ENCODE data around the gene INSM1.
"Not testable (repeated sequence)": the region's sequence is repeated elsewhere in the genome, so short reads cannot be mapped to it uniquely, and the experiment has no call there.

Gene INSM1, protein sequence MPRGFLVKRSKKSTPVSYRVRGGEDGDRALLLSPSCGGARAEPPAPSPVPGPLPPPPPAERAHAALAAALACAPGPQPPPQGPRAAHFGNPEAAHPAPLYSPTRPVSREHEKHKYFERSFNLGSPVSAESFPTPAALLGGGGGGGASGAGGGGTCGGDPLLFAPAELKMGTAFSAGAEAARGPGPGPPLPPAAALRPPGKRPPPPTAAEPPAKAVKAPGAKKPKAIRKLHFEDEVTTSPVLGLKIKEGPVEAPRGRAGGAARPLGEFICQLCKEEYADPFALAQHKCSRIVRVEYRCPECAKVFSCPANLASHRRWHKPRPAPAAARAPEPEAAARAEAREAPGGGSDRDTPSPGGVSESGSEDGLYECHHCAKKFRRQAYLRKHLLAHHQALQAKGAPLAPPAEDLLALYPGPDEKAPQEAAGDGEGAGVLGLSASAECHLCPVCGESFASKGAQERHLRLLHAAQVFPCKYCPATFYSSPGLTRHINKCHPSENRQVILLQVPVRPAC

DNA sequence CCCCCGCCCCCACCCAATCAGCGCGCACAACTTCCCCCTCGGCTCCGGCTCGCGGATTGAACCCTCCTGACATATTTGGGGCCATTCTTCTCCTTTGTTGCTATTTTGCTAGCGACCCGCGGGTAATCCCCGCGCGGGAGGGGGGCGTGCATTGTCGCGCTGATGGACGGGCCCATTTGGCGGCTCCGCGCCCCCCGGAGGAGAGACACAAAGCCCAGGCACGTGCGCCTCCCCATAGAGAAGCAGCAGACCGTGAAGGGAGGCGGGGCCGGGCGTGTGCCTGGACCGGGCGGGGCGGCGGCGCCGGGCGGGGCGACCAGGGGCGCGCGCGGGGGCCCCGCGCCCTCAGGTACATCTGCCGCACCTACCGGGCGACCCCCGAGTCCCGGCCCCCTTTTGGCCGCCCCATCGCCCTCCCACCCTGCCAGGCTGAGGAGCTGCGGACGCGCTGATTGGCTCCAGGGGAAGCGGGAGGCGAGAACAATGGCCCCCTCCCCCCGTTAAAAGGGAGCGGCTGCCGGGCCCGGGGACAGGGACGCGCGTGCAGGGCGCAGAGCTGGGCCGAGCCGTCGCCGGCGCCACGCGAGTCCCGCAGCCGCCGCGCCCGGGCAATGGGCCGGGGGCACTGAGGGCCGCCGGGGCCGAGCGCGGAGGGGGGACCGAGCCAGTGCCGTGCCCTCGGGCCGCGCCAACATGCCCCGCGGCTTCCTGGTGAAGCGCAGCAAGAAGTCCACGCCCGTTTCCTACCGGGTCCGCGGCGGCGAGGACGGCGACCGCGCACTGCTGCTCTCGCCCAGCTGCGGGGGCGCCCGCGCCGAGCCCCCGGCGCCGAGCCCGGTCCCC, at the start of gene INSM1:
Gene INSM1 (plus strand): TSS at position 530 of the 843 bp plus-strand sequence. CDS start 164 bp downstream, at position 694.
- peak; percentile 11 for DNase-seq (ENCODE audit: low read depth, low spot score)

DNA sequence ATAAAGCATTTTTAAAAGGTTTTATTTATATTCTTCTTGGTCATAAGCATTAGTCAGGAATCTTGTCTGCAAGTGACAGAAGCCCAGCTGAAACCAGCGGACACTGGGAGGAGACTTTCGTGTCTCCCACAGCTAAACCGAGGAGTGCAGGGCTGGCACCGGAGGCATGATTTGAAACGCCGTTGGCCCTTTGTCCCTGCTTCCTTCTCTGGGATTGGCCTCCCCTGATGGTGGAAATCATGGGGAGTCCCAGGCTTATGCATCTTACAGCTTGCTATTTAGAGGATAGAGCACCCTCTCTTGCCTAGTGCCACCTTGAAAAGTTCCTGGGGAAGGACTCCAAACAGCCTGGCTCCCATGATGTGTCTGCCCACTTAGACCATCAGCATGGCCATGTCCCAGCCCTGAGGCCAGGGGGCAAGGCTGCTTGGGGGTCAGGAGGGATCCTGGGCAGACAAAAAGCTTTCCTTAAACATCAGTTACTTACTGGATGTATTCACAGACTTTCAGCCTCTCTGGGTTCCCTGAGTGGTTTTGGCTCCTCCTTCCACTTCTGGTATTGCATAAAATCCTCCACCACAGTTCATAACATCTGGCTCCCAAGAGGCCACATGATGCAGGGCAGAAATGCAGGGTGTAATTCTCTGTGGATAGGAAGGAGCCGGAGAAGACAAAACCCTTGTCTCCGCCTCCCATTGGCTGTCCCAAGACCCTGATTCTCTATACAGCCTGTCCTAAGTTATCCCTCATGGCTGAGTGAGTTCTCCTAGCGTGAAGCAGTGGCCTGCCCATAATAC, 49.3 kb upstream of the INSM1 start:
- DNase-seq (ENCODE audit: low read depth, low spot score) = no peak

- DNase-seq (ENCODE audit: low read depth, low spot score) = no peak
These were observed 46.8 kb upstream of the INSM1 start for GRCh38 chr20:20321134-20321533.

DNA sequence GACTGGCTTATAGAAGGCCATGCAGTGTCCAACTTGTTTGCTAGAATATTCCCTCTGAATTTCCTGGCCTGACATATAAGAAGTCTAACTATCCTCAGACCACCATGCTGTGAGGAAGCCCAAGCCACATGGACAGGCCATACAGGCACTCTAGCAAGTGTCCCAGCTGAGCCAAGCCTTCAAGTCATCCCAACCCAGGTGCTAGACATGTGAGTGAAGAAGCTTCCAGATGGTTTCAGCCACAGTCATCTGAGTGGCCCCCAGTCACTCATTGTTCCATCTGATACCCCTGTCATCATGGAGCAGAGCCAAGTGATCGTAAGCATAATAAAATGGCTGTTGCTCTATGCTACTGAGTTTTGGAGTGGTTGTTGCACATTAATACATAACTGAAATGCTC, 46.0 kb upstream of the INSM1 start:
- DNase-seq (ENCODE audit: low read depth, low spot score) = no peak

DNA sequence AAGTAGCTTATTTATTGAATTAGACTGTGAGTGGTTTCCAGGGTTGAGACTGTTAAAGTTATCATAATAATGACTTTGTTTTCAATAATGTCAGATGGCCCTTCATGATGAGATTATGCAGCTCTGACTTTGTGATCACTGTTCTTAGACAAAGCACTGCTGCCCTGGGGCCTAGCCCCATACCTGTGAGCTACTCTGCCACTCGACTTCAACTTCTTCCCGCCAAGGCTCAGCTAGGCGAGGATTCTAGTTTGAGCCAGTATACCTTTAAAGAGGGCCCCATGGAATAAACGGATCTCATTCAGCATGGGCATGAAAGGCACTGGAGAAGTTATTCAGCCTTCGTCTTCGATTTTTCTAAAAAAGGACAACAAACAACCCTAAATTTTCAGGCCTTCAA, 45.0 kb upstream of the INSM1 start:
- no peak for DNase-seq (ENCODE audit: low read depth, low spot score)

DNA sequence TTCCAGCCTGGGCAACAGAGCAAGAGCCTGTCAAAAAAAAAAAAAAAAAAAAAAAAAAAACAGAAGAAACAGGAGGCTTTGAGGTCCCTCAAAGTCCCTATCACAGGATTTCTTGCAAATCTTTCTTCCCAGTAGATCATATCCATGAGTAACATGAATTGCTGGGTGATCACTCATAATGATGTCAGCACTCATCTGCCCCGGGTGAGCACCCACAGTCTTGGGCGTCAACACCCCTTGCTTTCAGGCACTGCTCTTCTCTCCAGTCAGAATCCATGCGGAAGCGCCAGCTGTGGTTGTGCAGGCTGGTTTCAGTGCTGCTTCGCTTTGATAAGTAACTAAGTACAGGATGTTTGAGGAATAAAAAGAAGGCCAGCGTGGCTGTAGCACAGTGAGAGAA, 40.2 kb upstream of the INSM1 start:
- no peak for DNase-seq (ENCODE audit: low read depth, low spot score)

DNA sequence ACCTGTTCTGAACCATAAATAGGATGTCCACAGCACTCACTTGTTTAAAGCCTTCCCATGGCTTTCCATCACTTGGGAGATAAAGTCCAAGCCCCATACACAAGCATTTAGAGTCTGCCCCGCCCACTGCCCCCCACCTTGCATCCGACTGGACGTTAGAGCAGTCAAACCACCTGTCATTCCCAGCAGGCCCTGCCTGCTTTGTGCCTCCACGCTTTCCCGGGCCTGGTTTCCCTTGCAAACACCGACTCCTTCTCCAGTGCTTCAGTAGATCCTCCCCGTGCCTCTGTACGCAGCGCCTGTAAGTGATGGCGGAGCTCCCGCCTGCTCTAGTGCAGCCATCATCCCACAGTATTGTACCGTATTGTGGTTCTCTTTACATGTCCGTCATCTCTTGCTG, 38.3 kb upstream of the INSM1 start:
- DNase-seq (ENCODE audit: low read depth, low spot score) = no peak

DNA sequence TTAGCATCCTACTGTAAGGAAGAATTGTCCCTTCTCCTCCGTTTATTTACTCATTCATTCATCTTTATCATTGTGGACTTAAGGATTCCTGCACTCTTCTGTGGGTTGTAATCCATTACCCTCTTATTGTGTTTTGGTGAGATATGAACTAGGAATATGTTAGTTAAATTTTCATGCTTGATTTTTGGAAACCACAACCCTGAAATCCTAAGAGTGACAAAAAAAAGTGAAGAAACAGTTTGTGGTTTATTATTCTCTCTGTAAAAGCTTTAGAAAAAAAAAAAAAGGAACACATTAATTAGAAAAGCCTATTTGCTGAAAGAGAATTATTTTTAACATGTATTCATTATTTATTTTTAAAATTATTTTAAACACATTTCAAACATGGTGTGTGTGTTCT, 36.7 kb upstream of the INSM1 start:
- no peak for DNase-seq (ENCODE audit: low read depth, low spot score)

- DNase-seq (ENCODE audit: low read depth, low spot score) = no peak
These were observed 36.1 kb upstream of the INSM1 start for GRCh38 chr20:20331817-20332216.

- DNase-seq (ENCODE audit: low read depth, low spot score) = no peak
These were observed 34.0 kb upstream of the INSM1 start for GRCh38 chr20:20333866-20334265.

- DNase-seq (ENCODE audit: low read depth, low spot score) = no peak
These were observed 33.4 kb upstream of the INSM1 start for GRCh38 chr20:20334489-20334888.

DNA sequence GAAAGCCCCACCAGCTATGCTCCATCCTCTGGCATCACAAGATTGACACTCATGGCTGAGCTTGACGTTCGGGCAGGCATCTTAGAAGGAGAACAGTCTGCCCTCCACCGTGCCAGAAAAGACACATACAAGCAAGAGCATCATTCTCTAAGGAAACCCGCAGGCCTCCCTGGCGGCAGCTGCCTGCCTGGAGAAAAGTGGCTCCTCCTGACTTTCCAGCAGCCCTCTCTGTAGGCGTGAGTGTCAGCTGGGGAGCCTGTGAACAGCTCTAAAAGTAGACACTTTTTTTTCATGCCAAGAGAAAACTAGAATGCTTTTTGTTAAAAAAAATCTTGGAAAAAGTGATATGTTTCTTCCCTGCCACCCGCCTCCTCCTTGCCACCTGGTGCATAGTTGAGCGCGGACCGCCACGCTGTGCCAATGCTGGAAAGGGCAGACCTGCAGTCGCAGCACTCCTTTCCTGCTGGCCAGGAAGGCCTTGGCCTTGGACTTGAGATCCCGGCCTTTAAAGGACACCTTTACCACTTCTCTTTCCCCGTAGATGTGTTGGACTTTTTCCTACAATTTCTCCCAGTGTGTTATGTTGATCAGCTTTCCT, 29.7 kb upstream of the INSM1 start:
- DNase-seq (ENCODE audit: low read depth, low spot score) = no peak

- no peak for DNase-seq (ENCODE audit: low read depth, low spot score)
These were observed 27.5 kb upstream of the INSM1 start for GRCh38 chr20:20340443-20340842.

DNA sequence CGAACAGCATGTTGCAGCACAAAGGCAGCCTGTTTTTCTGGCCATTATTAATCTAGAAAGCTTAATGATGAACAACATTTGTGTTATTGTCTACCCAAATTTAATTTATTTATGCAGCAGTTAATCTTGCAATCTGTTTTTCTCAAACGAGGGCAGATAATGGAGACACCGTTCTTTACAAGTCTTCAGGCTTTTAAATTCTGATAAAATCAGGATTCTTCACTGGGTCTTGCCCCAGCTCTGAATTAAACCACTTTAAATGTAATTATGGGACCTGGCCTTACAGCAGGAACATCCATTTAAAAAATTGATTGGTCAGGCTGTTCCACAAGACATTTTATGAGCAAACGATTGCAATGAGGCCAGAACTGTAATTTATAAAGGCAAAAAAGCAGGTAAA, 26.5 kb upstream of the INSM1 start:
- DNase-seq (ENCODE audit: low read depth, low spot score) = no peak

DNA sequence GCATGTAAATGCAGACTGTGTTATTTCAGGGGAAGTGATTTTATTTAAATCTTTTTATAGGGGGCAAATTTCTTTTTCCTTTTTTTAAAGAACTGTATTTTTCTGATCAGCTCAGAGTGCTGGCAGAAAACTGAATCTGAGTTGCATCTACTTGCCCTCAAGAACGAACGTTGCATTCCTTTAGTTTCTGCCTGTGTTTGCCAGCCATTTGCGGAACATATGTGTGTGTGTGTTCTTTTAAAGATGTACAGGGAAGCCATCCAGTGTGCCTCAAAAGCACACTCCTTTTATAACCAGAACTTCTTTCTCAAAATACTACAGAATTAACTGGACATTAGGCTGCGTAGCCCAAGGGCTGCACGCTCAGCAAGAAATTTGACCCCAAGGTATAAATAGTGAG, 25.8 kb upstream of the INSM1 start:
- no peak for DNase-seq (ENCODE audit: low read depth, low spot score)

- DNase-seq (ENCODE audit: low read depth, low spot score) = no peak
These were observed 24.0 kb upstream of the INSM1 start for GRCh38 chr20:20343932-20344331.

- DNase-seq (ENCODE audit: low read depth, low spot score) = no peak
These were observed 23.4 kb upstream of the INSM1 start for GRCh38 chr20:20344476-20344875.

DNA sequence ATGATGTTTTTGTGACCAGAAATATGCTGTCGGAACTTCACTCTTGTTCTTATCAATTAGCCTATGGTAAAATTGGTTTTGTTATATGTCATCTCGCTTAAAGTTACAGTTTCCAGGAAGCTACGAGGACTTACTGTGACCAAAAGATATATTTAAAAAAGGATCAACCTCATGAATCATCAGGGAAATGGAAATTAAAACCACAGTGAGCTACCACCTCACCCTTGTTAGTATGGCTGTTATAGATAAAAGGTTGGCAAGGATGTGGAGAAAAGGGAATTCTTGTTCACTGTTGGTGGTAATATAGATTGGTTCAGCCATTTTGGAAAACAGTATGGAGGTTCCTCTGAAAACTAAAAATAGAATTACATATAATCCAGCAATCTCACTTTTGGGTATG, 14.3 kb upstream of the INSM1 start:
- DNase-seq (ENCODE audit: low read depth, low spot score) = no peak

DNA sequence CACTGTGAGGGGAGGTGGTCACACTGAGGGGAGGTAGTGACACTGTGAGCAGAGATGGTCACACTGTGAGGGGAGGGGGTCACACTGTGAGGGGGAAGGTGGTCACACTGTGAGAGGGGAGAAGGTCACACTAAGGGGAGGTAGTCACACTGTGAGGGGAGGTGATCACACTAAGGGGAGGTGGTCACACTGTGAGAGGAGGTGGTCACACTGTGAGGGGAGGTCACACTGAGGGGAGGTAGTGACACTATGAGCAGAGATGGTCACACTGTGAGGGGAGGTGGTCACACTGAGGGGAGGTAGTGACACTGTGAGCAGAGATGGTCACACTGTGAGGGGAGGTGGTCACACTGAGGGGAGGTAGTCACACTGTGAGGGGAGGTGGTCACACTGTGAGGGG, 12.4 kb upstream of the INSM1 start:
- not testable (repeated sequence) for DNase-seq (ENCODE audit: low read depth, low spot score)

DNA sequence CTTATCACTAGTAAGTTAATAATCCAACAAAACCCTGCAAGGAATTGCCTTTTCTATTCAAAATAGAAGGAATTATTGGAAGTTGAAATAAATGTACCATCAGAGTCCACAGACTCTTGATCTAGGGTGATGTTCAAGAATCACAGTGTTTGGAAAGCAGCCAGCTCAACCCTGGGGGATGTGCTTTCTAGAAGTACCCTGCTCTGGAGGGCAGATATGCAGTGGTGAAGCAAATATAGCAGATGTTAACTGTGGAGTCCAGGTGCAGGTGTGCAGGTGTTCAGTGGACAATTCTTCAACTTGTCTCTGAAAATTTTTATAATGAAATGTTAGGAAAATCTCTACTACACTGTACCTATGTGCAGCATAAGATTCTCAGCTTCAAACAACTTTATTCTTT, 9.1 kb upstream of the INSM1 start:
- no peak for DNase-seq (ENCODE audit: low read depth, low spot score)

DNA sequence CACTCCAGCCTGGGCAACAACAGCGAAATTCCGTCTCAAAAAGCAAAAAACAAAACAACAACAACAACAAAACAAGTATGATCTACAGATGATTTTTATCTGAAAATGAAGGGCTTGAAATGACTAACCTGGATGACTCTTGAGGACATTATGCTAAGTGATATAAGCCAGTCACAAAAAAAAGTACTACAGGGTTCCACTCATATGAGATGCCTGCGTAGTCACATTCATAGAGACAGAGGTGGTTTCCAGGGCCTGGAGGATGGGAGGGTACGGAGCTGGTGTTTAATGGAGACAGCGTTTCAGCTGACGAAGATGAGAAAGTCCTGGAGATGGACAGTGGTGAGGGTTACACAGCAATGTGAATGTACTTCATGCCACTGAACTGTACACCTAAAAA, 8.3 kb upstream of the INSM1 start:
- DNase-seq (ENCODE audit: low read depth, low spot score) = no peak

GRCh38 chr20:20360464-20360863, 7.4 kb upstream of the INSM1 start:
- peak; percentile 88 for DNase-seq (ENCODE audit: low read depth, low spot score)

Data from astrocyte of the hippocampus (primary cell).